HG02763 (cell line): ENCODE results near the gene FAM83C.
"Not testable (repeated sequence)": the region's sequence is repeated elsewhere in the genome, so short reads cannot be mapped to it uniquely, and the experiment has no call there.

ENCODE experiments used
- ATAC-seq: cut with Tn5 transposase; IDR thresholded peaks from one replicate; pipeline ENCODE4 v1.9.1; 2021; ENCODE audit warnings: mild to moderate bottlenecking, moderate library complexity; ENCODE audit not compliant: unreplicated experiment

Gene FAM83C

DNA sequence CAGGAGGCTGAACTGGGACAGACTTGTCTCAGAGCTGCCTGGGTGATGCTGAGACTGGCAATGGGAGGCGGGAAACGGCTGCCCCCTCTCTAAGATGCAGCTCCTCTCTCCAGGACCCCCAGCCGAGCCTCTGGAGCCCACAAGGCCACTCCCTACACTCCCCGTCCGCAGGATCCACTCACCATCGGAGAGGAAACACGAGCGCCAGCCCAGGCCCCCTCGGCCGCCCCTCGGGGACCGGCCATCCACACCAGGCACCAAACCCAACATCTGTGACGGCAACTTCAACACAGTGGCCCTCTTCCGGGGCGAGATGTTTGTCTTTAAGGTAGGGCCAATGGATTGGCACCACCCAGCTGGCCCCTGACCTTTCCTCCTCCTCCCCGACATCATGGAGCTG is 25.1 kb downstream of the FAM83C start:
- ATAC-seq, result no peak

DNA sequence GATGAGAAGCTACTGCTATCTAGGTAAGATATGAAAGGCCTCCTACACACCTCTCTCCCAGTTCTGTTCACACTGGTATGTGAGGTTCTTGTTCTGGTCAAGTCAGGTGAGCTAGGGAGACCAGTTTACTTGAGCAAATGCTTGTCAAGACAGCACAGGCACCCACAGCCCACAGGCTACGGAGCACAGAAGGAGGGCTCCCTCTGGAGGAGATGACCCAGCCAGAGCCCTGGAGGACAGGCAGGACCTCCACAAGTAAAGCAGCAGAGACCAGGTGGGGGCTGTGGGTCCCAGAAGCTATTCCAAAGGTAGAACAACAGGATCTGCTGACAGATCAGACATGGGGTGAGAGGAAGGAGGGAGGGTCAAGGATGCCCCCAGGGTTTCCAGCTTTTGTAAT is 27.5 kb downstream of the FAM83C start:
- no peak for ATAC-seq

DNA sequence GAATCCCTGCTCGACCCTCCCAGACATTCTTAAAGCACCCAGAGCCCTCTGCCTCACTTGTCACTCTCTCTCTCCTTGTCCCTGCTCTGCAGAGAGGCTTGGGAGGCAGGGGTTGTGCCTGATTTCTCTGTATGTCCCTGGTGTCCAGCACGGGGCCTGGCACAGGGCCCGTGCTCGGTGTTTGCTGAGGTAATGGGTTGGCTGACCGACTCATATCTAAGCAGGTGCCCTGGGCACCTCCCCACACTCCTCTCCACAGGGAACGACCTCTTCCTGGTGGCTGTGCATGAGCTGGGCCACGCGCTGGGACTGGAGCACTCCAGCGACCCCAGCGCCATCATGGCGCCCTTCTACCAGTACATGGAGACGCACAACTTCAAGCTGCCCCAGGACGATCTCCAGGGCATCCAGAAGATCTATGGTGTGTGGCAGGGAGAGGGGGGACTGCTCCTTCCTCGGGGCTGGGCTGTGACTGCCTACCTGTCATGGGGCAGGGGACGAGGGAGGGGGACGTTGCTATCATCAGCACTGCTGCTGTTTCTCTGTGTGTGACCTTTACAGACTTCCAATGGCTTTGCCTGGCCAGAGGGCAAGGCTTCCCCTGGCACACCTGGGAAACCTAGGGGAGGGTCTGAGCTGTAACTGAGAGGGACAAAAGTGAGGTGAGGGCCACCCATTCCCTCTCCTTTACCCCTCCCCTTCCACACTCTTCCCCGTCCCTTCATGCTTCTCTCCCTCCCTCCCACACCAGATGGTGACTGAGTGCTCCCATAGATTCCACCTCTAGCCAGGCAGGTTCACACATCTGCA is 28.5 kb downstream of the FAM83C start:
- ATAC-seq, result no peak

DNA sequence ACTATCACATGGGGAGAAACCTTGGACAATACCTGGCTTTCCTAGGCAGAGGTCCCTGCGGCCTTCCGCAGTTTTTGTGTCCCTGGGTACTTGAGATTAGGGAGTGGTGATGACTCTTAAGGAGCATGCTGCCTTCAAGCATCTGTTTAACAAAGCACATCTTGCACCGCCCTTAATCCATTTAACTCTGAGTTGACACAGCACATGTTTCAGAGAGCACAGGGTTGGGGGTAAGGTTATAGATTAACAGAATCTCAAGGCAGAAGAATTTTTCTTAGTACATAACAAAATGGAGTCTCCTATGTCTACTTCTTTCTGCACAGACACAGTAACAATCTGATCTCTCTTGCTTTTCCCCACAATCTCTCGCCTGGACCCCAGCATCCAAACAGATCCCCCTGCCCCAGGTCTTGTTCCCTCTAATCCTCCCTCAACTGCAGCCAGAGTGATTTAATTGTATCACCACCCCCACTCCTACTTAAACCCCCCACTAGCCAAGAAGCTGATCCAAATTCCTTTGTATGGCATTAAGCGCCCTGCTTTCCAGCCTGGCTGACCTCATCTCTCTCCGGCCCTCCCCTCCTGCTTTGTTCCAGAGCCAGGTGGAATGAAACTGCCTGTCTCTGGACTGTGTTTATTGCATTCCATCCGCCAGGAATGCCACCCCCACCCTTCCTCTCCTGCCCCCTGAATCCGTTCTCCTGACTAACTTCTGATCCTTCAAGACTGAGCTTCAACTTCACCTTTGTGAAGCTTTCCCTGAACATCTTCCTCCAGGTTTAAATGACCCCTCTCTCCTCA is 29.3 kb downstream of the FAM83C start:
- not testable (repeated sequence) for ATAC-seq

DNA sequence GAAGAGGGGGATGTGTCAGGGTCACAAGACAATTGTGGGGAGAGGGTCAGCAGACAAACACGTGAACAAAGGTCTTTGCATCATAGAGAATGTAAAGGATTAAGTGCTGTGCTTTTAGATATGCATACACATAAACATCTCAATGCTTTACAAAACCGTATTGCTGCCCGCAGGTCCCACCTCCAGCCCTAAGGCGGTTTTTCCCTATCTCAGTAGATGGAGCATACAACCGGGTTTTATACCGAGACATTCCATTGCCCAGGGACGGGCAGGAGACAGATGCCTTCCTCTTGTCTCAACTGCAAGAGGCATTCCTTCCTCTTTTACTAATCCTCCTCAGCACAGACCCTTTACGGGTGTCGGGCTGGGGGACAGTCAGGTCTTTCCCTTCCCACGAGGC is 29.9 kb downstream of the FAM83C start:
- ATAC-seq, result not testable (repeated sequence)

DNA sequence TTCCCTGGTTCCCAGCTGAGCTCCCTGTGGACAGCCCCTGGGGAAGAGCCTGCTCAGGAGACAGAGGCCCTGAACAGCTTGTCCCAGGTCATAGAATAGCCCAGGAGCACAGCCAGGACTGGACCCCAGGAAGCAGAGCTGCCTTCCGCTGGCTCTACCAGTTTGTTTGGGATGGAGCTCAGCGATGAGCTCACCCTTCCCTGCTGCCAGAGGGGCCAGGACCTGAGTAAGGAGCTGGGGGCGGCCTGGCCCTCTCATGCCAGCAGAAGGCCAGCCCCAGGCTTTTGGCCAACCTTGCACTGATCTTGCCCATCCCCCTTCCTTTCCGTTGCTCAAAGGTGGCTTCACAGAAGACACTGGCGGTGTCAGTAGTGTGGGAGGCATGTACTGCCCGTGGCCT is 31.8 kb downstream of the FAM83C start:
- ATAC-seq, result no peak

DNA sequence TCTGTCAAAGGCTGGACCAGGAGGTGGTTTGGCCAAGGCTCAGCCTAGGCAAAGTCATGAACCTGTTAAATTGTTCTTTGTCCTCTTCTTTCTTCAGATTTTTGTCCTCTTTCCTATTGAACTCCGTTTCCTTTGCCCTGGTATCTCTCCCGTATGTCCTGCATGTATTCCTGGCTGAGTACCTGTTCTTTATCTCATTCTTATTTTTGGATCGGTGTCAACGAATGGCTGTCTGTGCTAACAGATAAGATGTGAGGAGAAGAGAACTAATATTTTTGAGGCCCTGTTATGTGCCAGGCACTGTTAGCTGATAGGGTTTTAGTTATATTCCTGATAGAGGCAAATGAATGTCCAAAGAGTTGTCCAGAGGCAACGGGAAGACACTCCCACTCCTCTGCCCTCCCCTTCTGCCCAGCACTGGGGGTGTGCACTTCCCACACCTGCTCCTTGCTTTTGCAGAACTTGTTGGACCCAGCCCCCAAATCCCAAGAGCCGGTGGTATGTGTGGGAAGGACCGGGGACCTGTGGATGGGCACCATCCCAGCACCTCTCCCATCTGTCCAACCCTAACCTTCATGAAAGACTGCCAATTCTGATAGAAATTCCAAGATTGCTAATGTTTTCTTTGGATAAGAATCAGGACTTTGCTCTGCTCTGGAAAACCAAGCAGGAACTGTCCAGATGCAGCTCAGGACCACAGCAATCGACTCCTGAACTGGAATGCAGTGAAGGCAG is 34.9 kb downstream of the FAM83C start:
- ATAC-seq, result no peak

DNA sequence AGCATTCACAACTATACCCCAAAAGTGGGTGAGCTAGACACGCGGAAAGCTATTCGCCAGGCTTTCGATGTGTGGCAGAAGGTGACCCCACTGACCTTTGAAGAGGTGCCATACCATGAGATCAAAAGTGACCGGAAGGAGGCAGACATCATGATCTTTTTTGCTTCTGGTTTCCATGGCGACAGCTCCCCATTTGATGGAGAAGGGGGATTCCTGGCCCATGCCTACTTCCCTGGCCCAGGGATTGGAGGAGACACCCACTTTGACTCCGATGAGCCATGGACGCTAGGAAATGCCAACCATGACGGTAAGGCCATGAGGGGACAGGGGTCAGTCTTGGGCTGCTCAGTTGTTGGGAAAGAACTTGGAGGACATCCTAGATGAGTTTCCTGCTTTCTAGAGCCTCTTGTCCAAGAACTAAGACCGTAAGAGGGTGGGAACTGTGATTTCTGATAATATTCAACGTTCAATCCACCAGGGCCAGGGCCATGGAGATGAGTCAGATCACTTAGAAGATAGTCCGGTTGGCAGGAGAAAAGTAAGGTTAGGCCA is 37.7 kb downstream of the FAM83C start:
- ATAC-seq, result no peak

DNA sequence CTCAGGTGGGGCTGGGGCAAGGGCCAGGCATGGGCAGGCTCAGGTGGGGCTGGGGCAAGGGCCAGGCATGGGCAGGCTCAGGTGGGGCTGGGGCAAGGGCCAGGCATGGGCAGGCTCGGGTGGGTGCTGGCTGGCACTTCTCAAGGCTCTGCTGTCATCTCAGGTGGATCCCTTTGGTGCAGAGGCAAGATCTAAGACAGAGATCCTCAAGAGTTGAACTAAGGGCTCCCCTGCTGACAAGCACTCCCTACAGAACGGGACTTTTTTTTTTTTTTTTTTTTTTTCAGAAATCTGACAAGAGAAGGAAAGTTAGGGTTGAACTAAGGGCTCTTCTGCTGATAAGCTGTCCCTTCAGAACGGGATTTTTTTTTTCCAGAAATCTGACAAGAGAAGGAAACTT is 39.2 kb downstream of the FAM83C start:
- ATAC-seq, result no peak

DNA sequence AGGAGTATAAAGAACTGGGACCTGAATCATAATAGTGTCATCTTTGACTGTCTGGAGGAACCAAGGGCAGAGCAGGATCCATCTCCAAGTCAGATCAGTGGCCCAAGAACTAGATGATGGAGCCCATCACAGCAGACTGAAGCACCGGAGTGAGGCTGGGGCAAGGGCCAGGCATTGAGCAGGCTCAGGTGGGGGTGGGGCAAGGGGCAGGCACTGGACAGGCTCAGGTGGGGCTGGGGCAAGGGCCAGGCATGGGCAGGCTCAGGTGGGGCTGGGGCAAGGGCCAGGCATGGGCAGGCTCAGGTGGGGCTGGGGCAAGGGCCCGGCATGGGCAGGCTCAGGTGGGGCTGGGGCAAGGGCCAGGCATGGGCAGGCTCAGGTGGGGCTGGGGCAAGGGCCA is 39.6 kb downstream of the FAM83C start:
- ATAC-seq, result not testable (repeated sequence)

DNA sequence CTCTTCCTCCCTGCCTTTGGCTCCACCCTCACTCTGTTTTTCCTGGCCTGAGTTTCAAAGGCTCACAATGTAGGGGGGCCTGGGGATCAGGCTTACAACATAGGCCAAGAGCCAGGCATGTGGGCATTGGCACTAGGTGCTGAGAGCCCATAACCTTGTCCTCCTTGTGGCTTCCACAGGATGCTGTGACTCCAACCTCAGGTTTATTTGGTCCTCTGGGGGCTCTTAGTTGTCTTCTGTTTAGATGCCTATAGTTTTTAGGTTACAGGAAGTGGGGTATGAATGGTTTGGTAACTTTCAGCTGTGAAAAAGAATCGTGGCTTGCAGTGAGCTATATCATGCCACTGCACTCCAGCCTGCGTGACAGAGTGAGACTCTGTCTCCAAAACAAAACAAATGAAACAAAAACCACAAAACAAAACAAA is 40.2 kb downstream of the FAM83C start:
- no peak for ATAC-seq

DNA sequence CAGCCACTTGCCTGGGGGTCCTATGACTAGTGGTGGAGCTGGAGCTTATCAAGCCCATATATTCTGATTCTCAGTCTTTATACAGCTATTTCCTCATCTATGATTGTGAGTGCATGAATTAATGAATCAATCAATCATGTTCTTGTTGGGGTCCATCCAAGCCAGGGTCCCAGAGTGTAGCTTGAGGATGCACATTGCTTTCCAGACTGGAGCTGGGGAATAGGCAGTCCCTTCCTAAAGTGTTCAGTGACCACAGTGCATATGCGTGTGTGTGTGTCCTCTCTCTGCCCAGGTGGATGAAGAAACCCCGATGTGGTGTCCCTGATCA is 40.6 kb downstream of the FAM83C start:
- no peak for ATAC-seq

DNA sequence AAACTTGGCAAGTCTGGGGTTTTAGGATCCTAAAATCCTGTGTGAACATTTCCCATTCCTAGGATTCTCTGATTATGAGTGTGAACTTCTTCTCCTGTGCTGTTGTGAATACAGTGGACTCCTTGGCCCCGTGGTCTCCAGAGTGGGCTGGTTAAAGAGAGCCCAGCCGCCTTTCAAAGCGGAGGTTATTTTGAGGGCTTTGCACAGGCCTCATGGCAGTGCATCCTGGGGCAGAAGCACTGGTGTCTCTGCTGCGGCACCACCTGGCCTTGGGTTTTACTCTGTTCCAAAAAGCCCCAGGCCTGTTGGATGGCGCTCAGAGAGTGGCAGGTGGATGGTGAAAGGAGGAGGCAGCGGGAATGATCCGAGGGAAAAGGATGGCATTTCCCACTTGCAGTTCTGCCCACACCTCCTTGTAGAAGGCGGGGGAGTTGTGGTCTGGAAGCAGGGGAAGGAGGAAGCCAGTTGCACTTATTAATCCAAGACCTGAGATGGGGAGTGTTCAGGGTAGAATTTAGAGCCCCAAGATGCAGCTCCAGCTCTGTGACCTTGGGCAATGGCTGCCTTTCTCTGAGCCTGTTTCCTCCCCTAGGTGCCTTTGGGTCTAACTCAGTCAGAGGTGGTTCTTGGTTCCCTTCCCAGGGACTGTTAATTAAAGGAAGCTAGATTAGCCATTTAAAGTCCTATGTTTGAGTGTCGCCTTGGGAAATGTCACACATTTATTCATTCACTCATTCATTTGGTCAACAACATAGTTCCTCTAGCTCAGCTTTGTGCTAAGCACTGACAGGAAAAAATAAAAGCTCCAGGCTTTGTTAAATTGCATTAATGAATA is 43.4 kb downstream of the FAM83C start:
- no peak for ATAC-seq

DNA sequence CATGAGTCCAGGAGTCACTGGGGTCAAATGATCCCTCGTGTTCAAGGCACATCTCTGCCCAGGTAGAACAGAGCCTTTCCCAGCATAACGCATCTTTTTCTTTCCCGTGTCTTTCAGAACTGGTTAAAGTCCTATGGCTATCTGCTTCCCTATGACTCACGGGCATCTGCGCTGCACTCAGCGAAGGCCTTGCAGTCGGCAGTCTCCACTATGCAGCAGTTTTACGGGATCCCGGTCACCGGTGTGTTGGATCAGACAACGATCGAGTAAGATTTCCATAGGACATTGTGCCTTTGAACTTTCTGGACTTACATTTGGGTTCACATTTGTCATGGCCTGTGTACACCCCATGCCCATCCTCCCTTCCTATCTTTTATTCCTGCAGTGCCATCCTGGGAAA is 45.5 kb downstream of the FAM83C start:
- no peak for ATAC-seq

DNA sequence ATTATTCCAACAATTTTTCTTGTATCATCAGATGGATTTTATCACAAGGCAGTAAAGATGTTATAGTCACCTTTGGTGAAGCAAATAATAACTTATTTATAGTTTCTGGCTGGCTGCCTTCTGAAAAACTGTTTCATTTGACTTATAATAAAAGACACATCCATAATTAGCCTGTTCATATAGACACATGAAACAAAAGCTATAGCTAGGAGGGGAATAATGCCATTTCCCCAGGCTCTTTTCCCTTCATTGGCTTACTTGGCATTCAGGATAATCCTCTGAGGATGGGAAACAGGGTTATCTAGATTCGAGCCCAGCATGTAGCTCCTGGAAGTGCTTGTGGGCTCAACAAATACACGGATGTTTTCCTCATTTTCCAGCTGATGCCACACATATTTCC is 48.2 kb downstream of the FAM83C start:
- ATAC-seq, result no peak

DNA sequence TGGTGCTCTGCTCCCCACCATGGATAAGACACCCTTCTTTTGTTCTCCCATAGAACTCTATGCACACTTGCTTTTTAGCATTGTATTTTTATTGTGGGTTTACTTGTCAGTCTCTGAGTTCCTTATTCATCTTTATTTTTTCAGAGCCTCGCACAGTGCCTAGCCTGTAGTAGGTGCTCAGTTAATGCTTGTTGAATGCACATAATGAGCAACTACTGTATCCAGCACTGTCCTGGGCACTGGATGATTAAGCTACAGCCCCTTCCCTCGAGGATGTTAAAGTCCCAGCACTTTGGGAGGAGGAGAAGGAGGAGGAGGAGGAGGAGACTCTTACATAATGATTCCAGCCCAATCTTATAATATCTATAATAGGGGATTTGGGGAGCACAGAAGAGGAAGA is 48.9 kb downstream of the FAM83C start:
- no peak for ATAC-seq

DNA sequence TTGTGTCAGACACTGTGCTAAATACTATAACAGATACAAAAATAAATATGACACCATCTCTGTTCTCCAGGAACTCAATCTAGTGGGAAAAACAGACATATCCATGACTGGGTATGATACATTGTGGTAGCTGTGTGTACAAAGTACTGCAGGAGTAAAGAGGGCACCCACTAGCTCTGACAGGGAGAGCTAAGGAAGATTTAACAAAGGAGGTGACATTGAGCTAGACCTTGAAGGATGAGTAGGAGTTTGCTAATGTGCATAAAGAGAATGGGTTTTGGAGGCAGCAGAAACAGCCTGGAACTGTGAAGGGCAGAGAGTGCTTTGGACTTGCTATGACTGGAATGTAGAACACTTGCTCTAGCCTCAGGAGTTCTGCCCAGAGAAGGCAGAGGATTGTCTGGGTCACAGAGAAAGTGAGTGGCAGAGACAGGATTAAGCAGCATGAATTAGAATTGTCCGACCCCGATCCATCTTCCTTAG is 51.4 kb downstream of the FAM83C start:
- no peak for ATAC-seq

DNA sequence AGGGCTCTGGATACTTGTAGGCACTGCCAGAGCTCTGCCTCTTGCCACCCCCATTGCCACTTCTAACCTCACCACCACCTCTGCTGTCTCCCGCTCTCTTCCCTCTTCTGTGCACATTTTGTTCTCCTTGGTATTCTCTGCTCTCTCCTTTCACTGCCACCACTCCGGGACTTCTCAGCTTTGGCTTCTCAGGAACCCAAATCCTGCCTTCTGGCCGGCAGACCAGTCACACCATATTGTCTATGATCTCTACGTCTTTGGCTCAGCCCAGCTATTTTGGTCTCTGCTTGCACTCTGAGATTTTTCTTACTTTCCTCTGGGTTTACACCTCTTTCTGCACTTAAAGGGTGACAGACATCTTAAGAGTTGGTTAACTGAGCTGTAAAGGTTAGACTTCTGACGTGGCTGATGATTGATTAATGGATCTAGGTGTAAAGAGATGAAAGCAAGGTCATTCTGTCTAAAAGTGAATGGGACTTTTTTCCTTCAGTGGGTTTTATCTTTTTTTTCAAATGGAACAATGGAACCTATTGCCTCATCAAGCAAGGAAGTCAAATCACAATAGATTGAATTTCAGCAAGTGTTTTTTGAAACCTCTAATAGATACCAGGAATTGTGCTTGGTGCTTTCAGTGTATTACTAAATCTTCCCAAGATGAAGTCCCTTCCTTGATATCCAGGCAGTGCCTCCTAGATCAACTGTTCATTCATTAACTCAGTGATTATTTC is 52.0 kb downstream of the FAM83C start:
- ATAC-seq, result no peak

DNA sequence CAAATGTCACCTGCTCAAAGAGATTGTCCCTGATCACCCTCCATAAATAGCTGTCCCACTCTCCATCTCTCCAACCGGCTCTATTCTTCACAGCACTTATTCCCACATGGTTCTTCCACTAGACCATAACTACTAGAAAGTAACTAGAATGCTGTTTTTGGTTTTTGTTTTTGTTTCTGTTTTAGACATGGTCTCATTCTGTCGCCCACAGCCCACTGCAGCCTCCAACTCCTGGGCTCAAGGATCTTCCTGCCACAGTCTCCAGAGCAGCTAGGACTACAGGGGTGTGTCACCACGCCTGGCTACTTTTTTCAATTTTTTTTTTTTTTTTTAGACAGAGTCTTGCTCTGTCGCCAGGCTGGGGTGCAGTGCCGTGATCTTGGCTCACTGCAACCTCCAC is 53.5 kb downstream of the FAM83C start:
- ATAC-seq, result no peak

DNA sequence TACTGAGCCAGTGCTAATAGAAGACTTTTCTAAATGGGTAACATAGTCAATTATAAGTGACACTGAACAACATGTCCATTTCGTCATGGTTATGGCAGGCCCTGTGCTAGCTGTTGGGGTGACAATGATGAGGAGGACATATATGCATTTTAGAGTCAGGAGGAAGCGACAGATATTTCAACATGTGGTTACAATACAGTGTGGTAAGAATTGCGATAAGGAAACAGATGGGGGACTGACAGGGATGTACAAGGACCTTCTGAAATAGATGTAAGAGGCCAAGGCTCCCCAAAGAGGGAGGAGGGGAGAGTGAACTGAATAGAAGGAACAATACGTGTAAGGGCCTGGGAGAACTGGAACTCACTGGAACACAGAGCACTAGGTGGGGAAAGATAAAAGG is 54.1 kb downstream of the FAM83C start:
- ATAC-seq, result no peak
